GM19351 (cell line): ENCODE data around the gene KCTD1.

Experiments
- ATAC-seq: cut with Tn5 transposase; IDR thresholded peaks from one replicate; pipeline ENCODE4 v1.9.1; 2021; ENCODE audit warnings: mild to moderate bottlenecking, moderate library complexity; ENCODE audit not compliant: unreplicated experiment

The KCTD1 gene

DNA sequence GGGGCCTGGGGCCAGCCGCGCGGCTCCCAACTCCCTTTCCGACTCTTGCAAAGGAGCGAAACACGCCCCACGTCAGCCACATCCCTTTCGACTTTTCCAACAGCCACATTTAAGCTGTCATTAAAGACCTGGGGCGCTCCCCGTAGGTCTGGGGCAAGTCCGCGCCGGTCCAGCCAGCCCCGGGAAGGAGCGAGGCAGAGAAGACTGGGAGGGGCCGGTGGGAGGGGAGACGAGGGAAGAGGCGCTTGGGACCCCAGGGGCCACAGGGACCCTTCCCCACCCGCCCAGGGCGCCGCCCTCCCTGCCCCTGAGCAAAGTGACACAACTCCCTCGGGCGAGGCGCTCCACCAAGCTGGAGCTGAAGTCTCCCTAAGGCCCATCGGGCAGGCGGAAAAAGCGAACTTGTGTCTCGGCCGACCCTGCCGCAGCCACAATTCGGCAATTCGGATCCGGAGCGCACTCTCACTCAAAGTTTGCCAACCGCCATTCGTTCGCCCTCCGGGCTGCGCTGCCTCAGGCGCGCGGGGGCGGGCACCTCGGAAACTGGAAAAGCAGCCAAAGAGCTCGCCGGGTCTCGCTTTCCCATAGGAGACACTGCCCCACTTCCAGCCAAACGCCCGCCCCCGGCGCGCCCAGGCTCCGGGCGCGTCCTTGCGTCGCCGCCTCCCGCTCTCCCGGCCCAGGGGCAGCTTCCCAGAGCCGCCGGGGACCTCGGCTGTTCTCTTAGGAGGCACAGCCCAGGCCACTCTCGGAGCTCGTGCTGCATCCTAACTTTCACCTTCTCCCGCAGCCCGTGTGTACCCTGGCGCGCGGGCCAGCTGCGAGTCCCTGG is 1.1 kb upstream of the KCTD1 start:
- no peak for ATAC-seq

GRCh38 chr18:26547646-26548414 is 523 bp downstream of the KCTD1 start:
- peak; percentile 63 for ATAC-seq

DNA sequence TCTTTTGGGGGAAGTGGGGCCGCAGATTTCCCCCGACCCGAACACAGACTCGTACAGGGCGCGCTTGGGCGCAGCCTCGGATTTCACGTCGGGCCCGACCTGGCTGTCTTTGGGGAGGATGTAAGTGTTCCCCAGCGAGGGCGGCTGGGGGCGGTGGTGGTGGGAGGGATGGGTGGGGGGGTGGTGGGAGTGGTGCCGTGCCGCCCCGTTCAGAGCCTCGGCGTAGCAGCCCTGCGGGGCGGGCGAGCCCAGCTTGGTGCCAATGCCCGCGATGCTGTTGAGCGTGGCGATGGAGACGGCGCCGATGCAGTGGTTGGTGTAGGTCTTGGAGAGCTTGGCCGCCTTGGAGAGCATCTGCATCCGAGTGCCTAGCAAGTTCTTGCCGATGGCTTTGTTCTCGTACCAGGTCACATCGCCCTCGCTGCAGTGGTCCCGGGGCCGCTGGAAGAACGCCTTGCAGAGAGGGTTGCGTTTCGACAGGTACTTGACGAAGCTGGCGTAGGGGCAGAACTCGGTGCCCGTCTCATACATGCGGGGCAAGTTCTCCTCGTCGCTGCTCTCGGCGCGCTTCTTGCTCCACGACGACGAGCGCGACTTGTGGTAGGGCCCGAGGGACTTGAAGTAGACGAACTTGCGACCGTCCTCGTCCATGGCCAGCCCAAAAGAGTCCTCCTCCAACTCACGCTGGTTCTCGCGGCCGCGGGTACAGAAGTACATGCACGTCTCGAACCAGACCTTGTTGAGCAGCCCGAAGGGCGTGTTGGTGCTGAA is 1.3 kb downstream of the KCTD1 start:
- ATAC-seq: no peak

DNA sequence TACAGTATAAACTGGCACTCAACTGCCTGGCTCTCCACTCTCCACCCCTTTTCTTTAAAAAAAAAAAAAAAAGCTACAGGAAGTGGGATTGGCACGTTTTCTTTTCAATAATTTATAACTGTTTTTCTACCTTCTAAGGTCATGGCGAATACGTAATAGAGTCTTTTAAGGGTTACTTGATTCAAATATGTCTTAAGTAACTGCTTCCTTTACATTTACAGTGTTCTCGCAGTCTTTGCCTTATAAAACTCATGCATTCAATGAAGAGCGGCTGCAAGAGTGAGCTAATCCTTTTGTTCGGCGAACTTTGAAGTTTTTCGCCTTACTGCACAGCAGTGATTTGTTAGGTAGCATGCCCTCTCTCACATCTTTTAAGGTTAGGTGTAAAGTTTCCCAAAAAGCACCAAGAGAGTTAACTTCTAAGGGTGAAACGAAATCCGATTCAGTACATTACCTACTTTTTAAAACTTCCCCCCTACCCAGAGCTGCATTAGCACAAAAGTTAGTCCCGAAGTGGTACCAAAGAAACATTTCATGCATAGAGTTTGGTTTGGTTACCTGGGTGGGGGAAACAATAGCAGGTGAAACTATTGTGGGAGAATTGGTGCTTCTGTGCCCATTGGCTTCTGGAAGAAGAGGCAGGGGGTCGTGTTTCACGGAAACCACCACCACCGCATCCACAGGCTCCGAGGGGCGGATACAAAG is 2.0 kb downstream of the KCTD1 start:
- no peak for ATAC-seq

DNA sequence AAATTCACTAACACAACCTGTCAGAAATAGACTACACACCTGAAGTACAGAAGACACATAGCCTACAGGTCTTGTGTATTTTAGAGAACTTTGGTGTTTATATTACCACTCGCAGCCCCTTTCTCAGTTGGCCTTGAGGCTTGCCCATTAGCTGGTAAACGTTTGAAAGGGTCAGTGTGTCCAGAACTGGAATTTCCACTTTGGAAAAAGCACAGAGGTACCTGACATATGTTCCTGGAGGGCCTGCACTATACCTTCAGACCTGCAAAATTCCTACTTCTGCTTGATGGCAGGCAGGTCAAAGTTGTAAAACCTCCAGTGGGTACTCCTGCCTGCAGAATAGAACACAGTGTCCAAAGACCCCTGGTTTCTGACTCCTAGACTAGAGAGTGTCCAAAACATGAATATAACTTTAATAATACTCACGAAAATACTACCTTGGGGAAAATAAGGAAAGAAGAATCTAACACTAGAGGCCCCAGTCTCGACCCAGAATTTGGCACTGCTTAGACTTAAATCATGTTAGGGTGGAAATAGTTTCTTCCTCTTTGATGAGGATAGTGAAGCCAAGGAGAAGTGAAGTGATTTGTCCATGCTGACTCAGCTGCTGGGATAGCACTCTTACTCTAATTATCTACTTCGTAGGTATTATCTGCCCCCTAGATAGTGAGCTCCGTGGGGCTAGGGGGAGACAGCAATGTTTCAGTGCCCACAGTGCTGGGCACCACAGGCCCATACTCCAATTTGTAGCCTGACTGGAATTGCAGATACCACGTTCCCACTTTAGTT is 2.8 kb downstream of the KCTD1 start:
- ATAC-seq: no peak

DNA sequence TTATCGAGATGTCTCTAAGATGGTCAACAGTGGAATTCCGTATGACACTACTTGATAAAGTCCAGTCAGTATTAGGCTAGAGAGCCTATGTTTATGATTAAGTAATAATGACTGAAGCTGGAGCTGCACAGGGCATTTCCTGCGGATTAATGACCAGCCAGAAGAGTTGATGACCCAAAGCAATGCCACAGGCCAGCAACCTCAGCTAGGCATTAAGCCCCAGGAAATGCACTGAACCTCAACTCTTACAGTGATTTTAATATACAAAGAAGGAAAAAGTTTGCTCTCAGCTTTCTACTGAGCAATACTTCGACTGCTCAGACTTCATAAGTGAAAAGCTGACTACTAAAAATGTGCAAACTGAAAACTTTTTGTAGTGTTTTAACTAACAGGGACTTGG is 3.9 kb downstream of the KCTD1 start:
- no peak for ATAC-seq

DNA sequence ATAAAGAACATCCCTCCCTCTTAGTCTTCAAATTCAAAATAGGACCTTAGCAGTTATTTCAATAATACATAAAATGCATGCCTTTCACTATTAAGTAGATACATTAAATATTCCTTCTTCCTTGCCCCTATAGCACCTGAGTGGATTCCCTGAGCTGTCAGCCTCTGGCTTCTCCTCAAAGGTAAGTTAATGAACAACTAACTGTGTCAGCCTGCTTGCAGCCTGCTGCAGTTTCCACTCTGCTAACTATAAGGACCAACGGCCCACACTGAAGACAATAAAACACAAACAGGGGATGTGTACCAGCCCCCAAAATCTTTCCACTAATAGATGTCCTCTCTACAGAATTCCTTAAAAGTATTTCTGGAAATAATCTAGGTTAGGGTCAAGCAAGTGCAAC is 5.0 kb downstream of the KCTD1 start:
- ATAC-seq: no peak

- ATAC-seq: no peak
Observed at GRCh38 chr18:26540043-26540628, 8.2 kb downstream of the KCTD1 start.

DNA sequence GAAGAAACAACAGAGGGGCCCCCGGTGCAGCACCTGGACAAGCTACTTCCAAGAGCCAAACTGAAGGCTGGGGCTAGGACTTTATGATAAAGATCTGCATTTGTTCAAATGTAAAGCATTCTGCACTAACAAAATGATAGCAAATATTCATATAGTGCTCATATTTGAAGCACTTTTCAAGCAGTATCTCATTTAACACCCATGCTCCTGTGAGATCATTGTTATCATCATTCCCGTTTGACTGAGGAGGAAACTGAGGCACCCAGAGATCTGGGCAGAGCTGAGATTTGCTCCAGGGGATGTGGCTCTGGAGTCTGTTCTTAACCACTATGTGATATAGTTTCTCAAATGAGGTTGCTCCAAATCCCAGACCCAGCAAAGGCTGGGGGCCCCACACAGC is 9.8 kb downstream of the KCTD1 start:
- ATAC-seq: no peak

DNA sequence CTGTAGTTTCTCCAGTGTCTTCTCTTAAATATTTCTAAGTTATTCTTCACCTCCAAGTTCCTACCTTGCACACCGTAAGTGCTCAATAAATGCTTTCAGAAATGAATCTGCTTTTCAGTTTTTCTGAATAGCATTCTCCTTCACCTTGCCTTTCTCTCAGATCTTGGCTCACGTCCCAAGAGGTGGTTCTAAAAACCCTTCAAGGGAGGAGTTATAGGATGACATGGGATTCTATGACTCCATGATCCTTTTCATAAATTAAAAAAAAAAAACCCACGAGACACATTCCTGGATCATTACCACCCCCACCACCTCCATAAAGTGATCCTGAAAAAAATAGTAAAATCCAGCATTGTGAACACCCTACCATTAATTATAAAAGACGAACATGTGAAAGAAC is 11.7 kb downstream of the KCTD1 start:
- ATAC-seq: no peak

- no peak for ATAC-seq
Observed at GRCh38 chr18:26536032-26536431, 12.3 kb downstream of the KCTD1 start.

DNA sequence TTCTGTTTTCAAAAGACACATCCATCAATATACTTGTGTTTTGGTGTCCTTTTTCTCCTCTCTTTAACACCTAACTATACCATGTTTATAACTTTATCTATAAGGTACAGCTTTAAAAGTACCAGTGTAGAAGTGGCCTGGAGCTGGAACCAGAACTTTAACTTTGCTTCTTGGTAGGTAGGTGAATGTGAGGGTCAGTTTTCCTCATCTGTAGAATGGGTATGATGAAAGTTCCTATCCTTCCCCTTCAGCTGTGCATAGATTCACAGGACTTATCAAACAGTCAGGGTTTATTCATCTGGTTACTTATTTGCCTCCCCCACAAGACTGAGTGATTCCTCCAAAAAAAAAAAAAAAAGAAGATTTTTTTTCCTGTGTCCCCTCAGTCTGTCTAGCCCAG is 12.7 kb downstream of the KCTD1 start:
- no peak for ATAC-seq

GRCh38 chr18:26532367-26533340 is 15.7 kb downstream of the KCTD1 start:
- ATAC-seq: no peak

- ATAC-seq: no peak
Observed at GRCh38 chr18:26531605-26532298, 16.6 kb downstream of the KCTD1 start.

GRCh38 chr18:26526966-26527234 is 21.5 kb downstream of the KCTD1 start:
- ATAC-seq: no peak

DNA sequence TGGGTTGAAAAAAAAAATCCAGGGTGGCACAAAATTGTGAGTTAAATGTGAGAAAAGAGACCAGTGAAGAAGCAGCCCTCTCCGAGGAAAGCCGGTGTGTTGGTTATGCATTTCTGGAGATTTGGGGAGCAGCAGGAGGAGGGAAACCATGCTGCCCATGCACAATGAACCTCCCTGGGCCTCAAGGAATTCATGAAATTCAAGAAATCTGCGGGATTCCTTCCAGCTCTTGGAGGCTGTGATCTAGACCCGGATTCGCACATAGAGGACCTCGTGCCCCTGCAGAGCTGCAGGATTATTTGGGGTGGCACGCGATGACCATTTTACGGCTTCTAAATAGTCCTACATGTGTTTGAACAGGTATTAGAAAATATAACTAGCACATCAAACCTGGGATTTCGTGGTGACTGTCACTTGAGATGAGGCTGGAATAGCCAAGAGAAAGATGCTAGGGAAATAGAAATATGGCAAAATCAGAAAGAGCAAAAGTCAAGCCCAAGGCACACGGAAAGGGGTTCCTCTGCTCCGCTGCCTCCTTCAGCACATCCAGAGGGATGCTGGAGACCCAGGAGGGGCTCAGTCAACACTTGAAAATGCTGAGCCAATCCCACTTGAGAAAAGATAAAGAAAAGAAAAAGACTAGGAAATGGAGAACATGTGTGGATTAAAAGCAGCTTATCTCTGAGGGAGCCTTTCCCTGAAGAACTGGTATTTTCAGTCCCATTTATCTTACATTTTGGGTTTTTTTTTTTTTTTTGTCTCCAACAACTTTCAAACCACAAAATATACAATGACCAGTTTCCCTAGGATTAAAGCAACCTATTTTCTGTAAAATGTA is 22.0 kb downstream of the KCTD1 start:
- no peak for ATAC-seq
